Sigmoid colon (tissue), 4 donors: Measurements from ENCODE around the gene PRODH2.

ENCODE experiments used
- EP300 ChIP-seq, 4 donors: sonication (generic); formaldehyde crosslinking; IDR thresholded peaks; one replicate each; pipeline ENCODE4 v1.6.1; 2017; ENCODE audit warnings: antibody characterized with exemption in 4 of 4
- POLR2AphosphoS5 ChIP-seq, 4 donors: sonication (generic); formaldehyde crosslinking; IDR thresholded peaks; one replicate each; pipeline ENCODE4 v1.6.1; 2017; ENCODE audit warnings: antibody characterized with exemption in 4 of 4

GRCh38 chr19:35789978-35790944, 22.4 kb downstream of the PRODH2 start:
- no peak for TF ChIP-seq EP300 (IDR thresholded peaks at IDR 0.05)
- no peak for TF ChIP-seq POLR2AphosphoS5 (IDR thresholded peaks at IDR 0.05)
